Left lung (tissue), 10 donors: ENCODE measurements around the gene HES2. TPM values are rescaled to one million over a fixed set of nuclear protein-coding genes. Genes with fewer than 3 reads are reported as not detected.
"Not testable (repeated sequence)": the region's sequence is repeated elsewhere in the genome, so short reads cannot be mapped to it uniquely, and the experiment has no call there.

Experiments used
- ATAC-seq: fragments of 200-7000 bp; cut with Tn5 transposase; one replicate; pipeline ENCODE4 v1.9.1; 2020; ENCODE audit warnings: moderate library complexity
- DNase-seq, 4 donors: peaks; one replicate each; pipeline ENCODE4 v3.0.0-alpha.2; 2013 to 2020
- H3K27ac ChIP-seq, 2 donors: fragments of 200-600 bp; sonication (generic) in 1 of 2; one replicate each; pipeline versions ENCODE4 v1.5.0 to v1.8.0; 2020 to 2021
- H3K27me3 ChIP-seq, 2 donors: fragments of 200-600 bp; sonication (generic) in 1 of 2; one replicate each; pipeline versions ENCODE4 v1.5.0 to v1.8.0; 2020 to 2021
- H3K36me3 ChIP-seq, 2 donors: fragments of 200-600 bp; sonication (generic) in 1 of 2; one replicate each; pipeline versions ENCODE4 v1.5.0 to v1.8.0; 2020 to 2021
- H3K4me1 ChIP-seq, 2 donors: fragments of 200-600 bp; one replicate each; pipeline ENCODE4 v1.8.0; 2021
- H3K4me3 ChIP-seq, 2 donors: fragments of 200-600 bp; sonication (generic) in 1 of 2; one replicate each; pipeline versions ENCODE4 v1.5.0 to v1.8.0; 2020 to 2021; ENCODE audit warnings: mild to moderate bottlenecking in 1 of 2
- H3K9me3 ChIP-seq, 2 donors: fragments of 200-600 bp; sonication (generic) in 1 of 2; one replicate each; pipeline versions ENCODE4 v1.5.0 to v1.8.0; 2020 to 2021
- CTCF ChIP-seq, 2 donors: fragments of 200-600 bp; sonication (generic) in 1 of 2; IDR thresholded peaks; one replicate each; pipeline versions ENCODE4 v1.5.0 to v1.8.0; 2021; ENCODE audit warnings: antibody characterized with exemption in 2 of 2
- intact Hi-C, 2 donors: fragments of 100-400 bp; cut with DNase I; formaldehyde crosslinking; loops; one replicate each; pipeline versions ENCODE4 v1.11.2 to v1.14.2; 2022
- polyA plus RNA-seq, 6 donors: library from polyadenylated mRNA; unstranded; fragments of 120-200 nt; gene quantifications; one replicate each; pipeline ENCODE4 v1.2.1, GENCODE V29; 2013; ENCODE audit not compliant: insufficient read length in 6 of 6
- total RNA-seq, 2 donors: library from RNA; stranded (reverse); fragmentation: NEBNext Ultra II Directional; extraction: Animal tissue kit (Norgen Biotek cat#: 25700); gene quantifications; one replicate each; pipeline ENCODE4 v1.2.1, GENCODE V29; 2021
- donor health status: DM: no; HTN: yes; CAD: no.
- donor health status: DM: no; HTN: no; CAD: no.

HES2 gene
- total and polyA plus RNA-seq, 8 donors = 0.06 to 6.6 (median 0.18) TPM

GRCh38 chr1:6450943-6451373 is 31.2 kb upstream of the HES2 start:
- no peaks in the 10 kb centered on the region for H3K36me3 ChIP-seq
- ATAC-seq (no peak), DNase-seq (no peak)
- H3K9me3 ChIP-seq = no peaks in the 10 kb centered on the region
- no peak for TF ChIP-seq CTCF (IDR thresholded peaks at IDR 0.05)
- H3K4me3 ChIP-seq = no peak overlapping the region
- H3K27me3 ChIP-seq = peaks cover 74 to 100% of the 10 kb centered on the region in 2 donors
- intact Hi-C loops = no loop called here
- H3K27ac ChIP-seq = no peak overlapping the region
- peaks cover 0 to 19% of the 10 kb centered on the region in 2 donors for H3K4me1 ChIP-seq

- intact Hi-C loops, H3K27ac ChIP-seq, ATAC-seq, H3K9me3 ChIP-seq, DNase-seq, H3K4me3 ChIP-seq, H3K36me3 ChIP-seq: not testable (repeated sequence)
- H3K27me3 ChIP-seq = peaks cover 70 to 99% of the 10 kb centered on the region in 2 donors
- peaks cover 0 to 19% of the 10 kb centered on the region in 2 donors for H3K4me1 ChIP-seq
Observed at GRCh38 chr1:6450486-6450885, 30.8 kb upstream of the HES2 start.

- TF ChIP-seq CTCF (IDR thresholded peaks at IDR 0.05) = no peak
- Histone ChIP-seq H3K4me1 (peaks cover 0 to 19% of the 10 kb centered on the region in 2 donors), H3K4me3 (no peak overlapping the region), H3K27ac (no peak overlapping the region), H3K36me3 (no peaks in the 10 kb centered on the region), H3K27me3 (peaks cover 65 to 99% of the 10 kb centered on the region in 2 donors), H3K9me3 (no peaks in the 10 kb centered on the region)
- no peak for ATAC-seq
- DNase-seq = no peak
- intact Hi-C loops = no loop called here
Observed at GRCh38 chr1:6450005-6450450, 30.3 kb upstream of the HES2 start.

GRCh38 chr1:6448749-6449631 is 29.3 kb upstream of the HES2 start:
- intact Hi-C loops = no loop called here
- H3K27ac ChIP-seq = no peak overlapping the region
- H3K9me3 ChIP-seq = no peaks in the 10 kb centered on the region
- peak in 2 of 4 donors; percentile 43 to 77 for DNase-seq
- no peak overlapping the region for H3K4me3 ChIP-seq
- no peaks in the 10 kb centered on the region for H3K36me3 ChIP-seq
- peaks cover 55 to 98% of the 10 kb centered on the region in 2 donors for H3K27me3 ChIP-seq
- H3K4me1 ChIP-seq = peaks cover 0 to 19% of the 10 kb centered on the region in 2 donors
- no peak for TF ChIP-seq CTCF (IDR thresholded peaks at IDR 0.05)
- ATAC-seq = peak; percentile 28

- intact Hi-C loops = no loop called here
- TF ChIP-seq CTCF (IDR thresholded peaks at IDR 0.05) = no peak
- no peaks in the 10 kb centered on the region for H3K36me3 ChIP-seq
- H3K4me3 ChIP-seq = no peak overlapping the region
- H3K4me1 ChIP-seq = peaks cover 0 to 19% of the 10 kb centered on the region in 2 donors
- DNase-seq = peak in 2 of 4 donors; percentile 52 to 74
- H3K27ac ChIP-seq = no peak overlapping the region
- peaks cover 48 to 97% of the 10 kb centered on the region in 2 donors for H3K27me3 ChIP-seq
- no peaks in the 10 kb centered on the region for H3K9me3 ChIP-seq
- peak; percentile 18 for ATAC-seq
Observed at GRCh38 chr1:6447818-6448748, 28.4 kb upstream of the HES2 start.
